Parathyroid adenoma (tissue), 2 donors: Measurements from ENCODE around the gene DLX2.
"Not testable (repeated sequence)": the region's sequence is repeated elsewhere in the genome, so short reads cannot be mapped to it uniquely, and the experiment has no call there.

Source experiments
- H2AFZ ChIP-seq: fragments of 300-600 bp; sonication (generic); one replicate; pipeline ENCODE4 v1.7.0; 2017; ENCODE audit warnings: antibody characterized with exemption, mild to moderate bottlenecking
- H3K27ac ChIP-seq: fragments of 300-600 bp; sonication (generic); one replicate; pipeline ENCODE4 v1.7.0; 2017
- H3K27me3 ChIP-seq: fragments of 300-600 bp; sonication (generic); one replicate; pipeline ENCODE4 v1.7.0; 2017; ENCODE audit warnings: low read length; ENCODE audit not compliant: control insufficient read depth, insufficient read depth
- H3K36me3 ChIP-seq: fragments of 300-600 bp; sonication (generic); one replicate; pipeline ENCODE4 v1.7.0; 2017; ENCODE audit warnings: low read length; ENCODE audit not compliant: control insufficient read depth, insufficient read depth
- H3K4me1 ChIP-seq: fragments of 300-600 bp; sonication (generic); one replicate; pipeline ENCODE4 v1.7.0; 2017; ENCODE audit warnings: control low read depth
- H3K4me2 ChIP-seq: fragments of 300-600 bp; sonication (generic); one replicate; pipeline ENCODE4 v1.7.0; 2017; ENCODE audit warnings: low read length
- H3K4me3 ChIP-seq: fragments of 300-600 bp; sonication (generic); one replicate; pipeline ENCODE4 v1.7.0; 2017; ENCODE audit warnings: low read depth, low read length
- H3K79me2 ChIP-seq: fragments of 300-600 bp; sonication (generic); one replicate; pipeline ENCODE4 v1.7.0; 2017; ENCODE audit warnings: control low read depth
- H3K9ac ChIP-seq: fragments of 300-600 bp; sonication (generic); one replicate; pipeline ENCODE4 v1.7.0; 2017; ENCODE audit warnings: mild to moderate bottlenecking
- H3K9me3 ChIP-seq: fragments of 300-600 bp; sonication (generic); one replicate; pipeline ENCODE4 v1.7.0; 2017; ENCODE audit warnings: low read length; ENCODE audit not compliant: control insufficient read depth
- CTCF ChIP-seq: fragments of 300-600 bp; sonication (generic); IDR thresholded peaks from one replicate; pipeline ENCODE4 v1.7.0; 2017; ENCODE audit warnings: antibody characterized with exemption, mild to moderate bottlenecking
- donor health status: primary hyperparathyroidism.

Gene DLX2

DNA sequence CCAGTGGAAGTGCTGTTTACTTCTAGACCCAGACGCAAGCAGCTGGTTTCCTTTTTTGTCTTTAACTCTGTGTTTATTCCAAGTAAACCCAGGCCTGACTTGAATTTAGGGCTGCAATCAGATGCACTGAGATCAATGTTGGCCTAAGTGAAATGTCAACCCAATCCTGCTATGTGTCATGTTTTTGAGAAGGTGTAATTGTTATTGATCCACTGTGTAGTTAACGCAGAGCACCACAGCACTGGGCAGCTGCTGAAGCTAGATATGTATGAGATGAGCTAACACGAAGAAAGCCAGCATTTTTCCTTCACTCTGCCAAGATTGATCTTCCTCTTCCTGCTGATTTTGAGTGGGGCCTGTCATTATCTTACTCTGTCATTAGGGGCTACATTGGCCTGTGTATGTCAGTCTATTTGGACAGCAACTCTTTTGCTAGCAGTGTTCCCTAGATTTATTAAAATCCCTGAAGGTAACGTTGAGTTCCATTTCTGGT is 36.3 kb downstream of the DLX2 start:
- H2AFZ ChIP-seq, result no peak overlapping the region
- H3K4me1 ChIP-seq, result no peaks in the 10 kb centered on the region
- H3K79me2 ChIP-seq, result no peaks in the 10 kb centered on the region
- no peaks in the 10 kb centered on the region for H3K9me3 ChIP-seq
- no peaks in the 10 kb centered on the region for H3K27me3 ChIP-seq
- H3K4me3 ChIP-seq, result no peak overlapping the region
- no peak overlapping the region for H3K27ac ChIP-seq
- no peak for TF ChIP-seq CTCF
- no peak overlapping the region for H3K4me2 ChIP-seq
- no peaks in the 10 kb centered on the region for H3K36me3 ChIP-seq
- no peak overlapping the region for H3K9ac ChIP-seq

GRCh38 chr2:172065111-172065510 is 37.6 kb downstream of the DLX2 start:
- Histone ChIP-seq H3K79me2 (no peaks in the 10 kb centered on the region), H3K27me3 (no peaks in the 10 kb centered on the region), H3K4me3 (no peak overlapping the region), H3K27ac (no peak overlapping the region), H3K9me3 (no peaks in the 10 kb centered on the region), H3K4me2 (no peak overlapping the region), H3K9ac (no peak overlapping the region), H3K36me3 (no peaks in the 10 kb centered on the region), H3K4me1 (no peaks in the 10 kb centered on the region), H2AFZ (no peak overlapping the region)
- TF ChIP-seq CTCF, result no peak

DNA sequence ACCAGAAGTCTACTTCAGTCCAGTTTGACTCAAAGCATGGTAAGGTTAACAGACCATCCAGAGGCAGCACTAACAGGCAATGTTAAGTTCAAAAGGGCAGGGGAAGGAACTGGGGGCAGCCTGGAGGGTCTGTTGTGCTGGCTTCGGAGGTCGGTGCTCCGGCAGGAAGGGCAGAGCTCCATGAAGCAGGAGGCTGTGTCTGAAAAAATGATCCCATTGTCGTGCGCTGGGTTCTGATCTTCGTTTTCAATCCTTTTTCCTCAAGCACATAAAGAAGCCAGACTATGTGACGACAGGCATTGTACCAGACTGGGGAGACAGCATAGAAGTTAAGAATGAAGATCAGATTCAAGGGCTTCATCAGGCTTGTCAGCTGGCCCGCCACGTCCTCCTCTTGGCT is 39.3 kb downstream of the DLX2 start:
- Histone ChIP-seq H3K79me2 (no peaks in the 10 kb centered on the region), H3K9me3 (no peaks in the 10 kb centered on the region), H3K9ac (no peak overlapping the region), H3K27me3 (no peaks in the 10 kb centered on the region), H3K27ac (no peak overlapping the region), H2AFZ (no peak overlapping the region), H3K4me3 (no peak overlapping the region), H3K36me3 (no peaks in the 10 kb centered on the region), H3K4me2 (no peak overlapping the region), H3K4me1 (no peaks in the 10 kb centered on the region)
- no peak for TF ChIP-seq CTCF

DNA sequence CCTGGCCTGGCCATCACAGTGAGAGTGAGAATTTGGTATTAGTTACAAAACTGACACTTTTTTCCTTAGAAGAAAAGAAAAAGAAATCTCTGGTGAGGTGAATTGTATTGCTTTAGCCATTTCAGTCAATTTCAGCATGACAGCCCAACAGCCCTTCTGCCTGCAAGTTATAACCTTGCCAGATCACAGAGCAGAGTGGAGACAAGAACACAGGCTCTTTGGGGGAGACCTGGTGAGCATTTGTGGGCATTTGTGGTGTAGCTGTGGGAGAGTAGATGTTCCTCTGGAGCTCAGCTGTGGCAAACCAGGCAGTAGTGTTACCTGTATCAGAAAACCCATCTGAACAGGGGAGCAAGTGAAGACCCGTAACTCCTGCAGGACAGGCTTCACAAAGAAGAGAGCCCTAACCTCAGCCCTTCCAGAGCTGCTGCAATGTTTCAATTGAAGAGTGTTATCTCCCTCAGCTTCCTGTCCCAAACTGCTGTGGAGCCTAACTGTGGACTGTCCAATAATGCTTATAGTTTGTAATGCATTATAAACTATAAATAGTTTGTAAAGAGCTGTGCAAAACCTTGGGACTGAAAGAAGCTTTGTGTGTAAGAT is 40.2 kb downstream of the DLX2 start:
- Histone ChIP-seq H3K27ac (no peak overlapping the region), H3K79me2 (no peaks in the 10 kb centered on the region), H3K4me1 (no peaks in the 10 kb centered on the region), H3K9me3 (no peaks in the 10 kb centered on the region), H3K4me2 (no peak overlapping the region), H3K4me3 (no peak overlapping the region), H3K27me3 (no peaks in the 10 kb centered on the region), H3K36me3 (no peaks in the 10 kb centered on the region), H3K9ac (no peak overlapping the region), H2AFZ (no peak overlapping the region)
- TF ChIP-seq CTCF, result no peak

- H3K9me3 ChIP-seq, H3K4me1 ChIP-seq, H3K27me3 ChIP-seq, H2AFZ ChIP-seq, H3K27ac ChIP-seq, H3K4me3 ChIP-seq, H3K9ac ChIP-seq, H3K79me2 ChIP-seq, H3K4me2 ChIP-seq, H3K36me3 ChIP-seq: not testable (repeated sequence)
Observed at GRCh38 chr2:172060118-172060517, 42.6 kb downstream of the DLX2 start.
